Left lung (tissue), 10 donors: ENCODE measurements around the gene PITX1. TPM values are rescaled to one million over a fixed set of nuclear protein-coding genes. Genes with fewer than 3 reads are reported as not detected.

Source experiments
- ATAC-seq: fragments of 200-7000 bp; cut with Tn5 transposase; one replicate; pipeline ENCODE4 v1.9.1; 2020; ENCODE audit warnings: moderate library complexity
- DNase-seq, 4 donors: peaks; one replicate each; pipeline ENCODE4 v3.0.0-alpha.2; 2013 to 2020
- H3K27ac ChIP-seq, 2 donors: fragments of 200-600 bp; sonication (generic) in 1 of 2; one replicate each; pipeline versions ENCODE4 v1.5.0 to v1.8.0; 2020 to 2021
- H3K27me3 ChIP-seq, 2 donors: fragments of 200-600 bp; sonication (generic) in 1 of 2; one replicate each; pipeline versions ENCODE4 v1.5.0 to v1.8.0; 2020 to 2021
- H3K36me3 ChIP-seq, 2 donors: fragments of 200-600 bp; sonication (generic) in 1 of 2; one replicate each; pipeline versions ENCODE4 v1.5.0 to v1.8.0; 2020 to 2021
- H3K4me1 ChIP-seq, 2 donors: fragments of 200-600 bp; one replicate each; pipeline ENCODE4 v1.8.0; 2021
- H3K4me3 ChIP-seq, 2 donors: fragments of 200-600 bp; sonication (generic) in 1 of 2; one replicate each; pipeline versions ENCODE4 v1.5.0 to v1.8.0; 2020 to 2021; ENCODE audit warnings: mild to moderate bottlenecking in 1 of 2
- H3K9me3 ChIP-seq, 2 donors: fragments of 200-600 bp; sonication (generic) in 1 of 2; one replicate each; pipeline versions ENCODE4 v1.5.0 to v1.8.0; 2020 to 2021
- intact Hi-C, 2 donors: fragments of 100-400 bp; cut with DNase I; formaldehyde crosslinking; loops; one replicate each; pipeline versions ENCODE4 v1.11.2 to v1.14.2; 2022
- polyA plus RNA-seq, 6 donors: library from polyadenylated mRNA; unstranded; fragments of 120-200 nt; gene quantifications; one replicate each; pipeline ENCODE4 v1.2.1, GENCODE V29; 2013; ENCODE audit not compliant: insufficient read length in 6 of 6
- total RNA-seq, 2 donors: library from RNA; stranded (reverse); fragmentation: NEBNext Ultra II Directional; extraction: Animal tissue kit (Norgen Biotek cat#: 25700); gene quantifications; one replicate each; pipeline ENCODE4 v1.2.1, GENCODE V29; 2021
- TF ChIP-seq, protein P1 (sequence below), 2 donors: fragments of 200-600 bp; sonication (generic) in 1 of 2; IDR thresholded peaks; one replicate each; pipeline versions ENCODE4 v1.5.0 to v1.8.0; 2021; ENCODE audit warnings: antibody characterized with exemption in 2 of 2
- donor health status: DM: no; HTN: yes; CAD: no.
- donor health status: DM: no; HTN: no; CAD: no.

The PITX1 gene
- total and polyA plus RNA-seq, 8 donors, result 0.17 to 0.68 (median 0.32) TPM; not detected in 1

DNA sequence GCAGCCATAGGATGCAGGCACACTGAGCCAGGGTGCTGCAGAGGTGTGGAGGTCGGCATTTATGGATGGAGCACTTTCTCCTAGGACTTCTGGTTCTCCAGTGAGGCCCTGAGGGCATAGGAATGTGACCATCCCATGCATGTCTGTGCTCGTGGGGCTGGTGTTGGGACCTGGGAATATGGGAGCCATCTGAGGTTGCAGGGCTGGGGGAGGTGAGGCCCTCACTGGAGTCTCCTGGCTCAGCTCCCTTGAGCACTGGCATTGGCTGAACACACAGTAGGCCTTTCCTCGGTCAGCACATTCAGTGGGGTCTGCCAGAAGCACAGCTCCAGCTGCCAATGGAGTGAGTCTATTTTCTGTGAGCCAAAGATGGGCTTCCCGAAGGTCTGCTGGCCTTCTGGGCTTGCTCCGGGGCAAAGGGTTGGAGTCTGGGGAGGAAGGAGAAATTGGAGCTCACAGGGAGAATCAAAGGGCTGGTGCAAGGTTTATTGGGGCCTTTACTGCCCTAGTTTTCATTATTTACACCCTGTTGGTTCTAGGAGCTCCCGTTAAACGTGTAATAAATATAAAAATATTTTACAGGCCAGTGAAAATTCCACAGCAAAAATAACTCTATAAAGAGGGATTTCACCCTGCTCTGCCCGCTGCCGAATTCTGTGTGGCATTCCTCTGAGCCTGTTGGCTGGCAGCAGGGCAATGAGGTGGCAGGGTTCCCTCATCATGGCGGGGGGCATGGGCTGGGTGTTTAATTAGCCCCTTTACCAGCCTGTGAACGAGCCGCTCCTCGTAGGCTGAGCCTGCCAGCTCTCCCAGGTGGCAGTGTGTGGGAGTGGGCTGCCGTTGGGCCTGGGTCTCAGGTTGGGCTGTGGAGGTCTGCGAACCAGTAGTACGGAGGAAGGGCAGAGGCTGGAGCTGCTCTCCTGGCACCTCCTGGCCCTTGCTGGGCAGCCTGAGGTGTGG is 31.6 kb upstream of the PITX1 start:
- ATAC-seq (no peak), DNase-seq (peak in 1 of 4 donors; percentile 19)
- Histone ChIP-seq H3K4me3 (no peak overlapping the region), H3K9me3 (no peaks in the 10 kb centered on the region), H3K27me3 (peaks cover 0 to 33% of the 10 kb centered on the region in 2 donors), H3K36me3 (no peaks in the 10 kb centered on the region), H3K4me1 (no peaks in the 10 kb centered on the region), H3K27ac (no peak overlapping the region)
- TF ChIP-seq, protein P1, sequence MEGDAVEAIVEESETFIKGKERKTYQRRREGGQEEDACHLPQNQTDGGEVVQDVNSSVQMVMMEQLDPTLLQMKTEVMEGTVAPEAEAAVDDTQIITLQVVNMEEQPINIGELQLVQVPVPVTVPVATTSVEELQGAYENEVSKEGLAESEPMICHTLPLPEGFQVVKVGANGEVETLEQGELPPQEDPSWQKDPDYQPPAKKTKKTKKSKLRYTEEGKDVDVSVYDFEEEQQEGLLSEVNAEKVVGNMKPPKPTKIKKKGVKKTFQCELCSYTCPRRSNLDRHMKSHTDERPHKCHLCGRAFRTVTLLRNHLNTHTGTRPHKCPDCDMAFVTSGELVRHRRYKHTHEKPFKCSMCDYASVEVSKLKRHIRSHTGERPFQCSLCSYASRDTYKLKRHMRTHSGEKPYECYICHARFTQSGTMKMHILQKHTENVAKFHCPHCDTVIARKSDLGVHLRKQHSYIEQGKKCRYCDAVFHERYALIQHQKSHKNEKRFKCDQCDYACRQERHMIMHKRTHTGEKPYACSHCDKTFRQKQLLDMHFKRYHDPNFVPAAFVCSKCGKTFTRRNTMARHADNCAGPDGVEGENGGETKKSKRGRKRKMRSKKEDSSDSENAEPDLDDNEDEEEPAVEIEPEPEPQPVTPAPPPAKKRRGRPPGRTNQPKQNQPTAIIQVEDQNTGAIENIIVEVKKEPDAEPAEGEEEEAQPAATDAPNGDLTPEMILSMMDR (IDR thresholded peaks at IDR 0.05), result no peak
- intact Hi-C loops, result no loop called here

DNA sequence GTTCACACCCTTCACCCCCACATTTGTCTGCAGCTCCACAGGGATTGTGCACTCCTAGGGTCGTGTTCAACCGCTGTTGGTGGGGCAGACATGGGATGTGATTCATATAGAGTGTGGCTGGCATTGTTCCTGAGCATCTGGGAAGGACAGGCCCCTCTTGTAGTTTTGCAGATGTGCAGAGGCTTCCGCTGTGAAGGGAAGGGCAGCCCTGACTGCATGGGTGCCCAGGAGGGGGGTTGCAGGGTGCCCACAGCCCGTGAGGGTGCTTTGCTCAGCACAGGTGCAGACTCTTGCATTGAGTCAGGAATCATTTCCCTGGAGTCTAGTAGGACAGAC is 30.2 kb upstream of the PITX1 start:
- ATAC-seq, result no peak
- H3K27ac ChIP-seq, result no peak overlapping the region
- H3K36me3 ChIP-seq, result no peaks in the 10 kb centered on the region
- no peaks in the 10 kb centered on the region for H3K4me1 ChIP-seq
- peak in 1 of 4 donors; percentile 5 for DNase-seq
- H3K9me3 ChIP-seq, result no peaks in the 10 kb centered on the region
- intact Hi-C loops, result no loop called here
- H3K4me3 ChIP-seq, result no peak overlapping the region
- TF ChIP-seq, protein P1 (IDR thresholded peaks at IDR 0.05), result no peak
- peaks cover 0 to 33% of the 10 kb centered on the region in 2 donors for H3K27me3 ChIP-seq

DNA sequence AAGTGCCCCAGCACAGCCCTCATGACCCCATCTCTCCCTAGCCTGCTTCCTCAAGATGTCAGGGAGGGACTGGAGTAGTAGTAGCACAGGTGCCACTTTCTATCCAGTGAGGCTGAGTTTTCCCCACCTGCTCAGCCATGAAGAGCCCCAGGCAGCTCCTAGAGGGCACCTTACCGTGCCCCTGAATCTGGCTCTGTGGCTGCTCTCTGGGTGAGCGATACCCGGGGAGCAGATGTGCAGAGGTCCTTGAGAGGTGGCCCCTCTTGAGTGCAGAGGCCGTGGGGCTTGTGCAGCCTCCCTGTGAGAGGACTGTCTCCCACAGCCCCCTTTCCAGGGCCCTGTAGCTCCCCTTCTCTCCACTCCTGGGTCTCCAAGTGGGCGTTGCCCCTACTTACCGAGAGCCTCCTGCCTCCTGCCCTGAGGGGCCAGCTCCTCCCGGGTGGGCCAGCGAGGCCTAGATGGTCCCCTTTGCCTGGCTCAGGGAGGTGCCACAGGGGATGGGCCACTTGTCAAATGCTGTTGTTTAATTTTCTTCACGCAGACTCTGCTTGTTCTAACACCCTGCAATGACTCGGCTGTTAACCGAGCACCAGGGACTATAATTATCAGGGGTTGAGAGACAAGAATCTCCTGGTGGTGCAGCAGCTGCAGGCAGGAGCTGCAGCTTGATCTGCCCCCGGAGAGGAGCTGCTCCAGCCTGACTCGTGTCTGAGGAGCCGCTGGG is 29.6 kb upstream of the PITX1 start:
- Histone ChIP-seq H3K9me3 (no peaks in the 10 kb centered on the region), H3K4me1 (no peaks in the 10 kb centered on the region), H3K27ac (no peak overlapping the region), H3K36me3 (no peaks in the 10 kb centered on the region), H3K4me3 (no peak overlapping the region), H3K27me3 (peaks cover 0 to 38% of the 10 kb centered on the region in 2 donors)
- TF ChIP-seq, protein P1 (IDR thresholded peaks at IDR 0.05), result no peak
- ATAC-seq, result no peak
- peak in 1 of 4 donors; percentile 2 for DNase-seq
- intact Hi-C loops, result no loop called here

DNA sequence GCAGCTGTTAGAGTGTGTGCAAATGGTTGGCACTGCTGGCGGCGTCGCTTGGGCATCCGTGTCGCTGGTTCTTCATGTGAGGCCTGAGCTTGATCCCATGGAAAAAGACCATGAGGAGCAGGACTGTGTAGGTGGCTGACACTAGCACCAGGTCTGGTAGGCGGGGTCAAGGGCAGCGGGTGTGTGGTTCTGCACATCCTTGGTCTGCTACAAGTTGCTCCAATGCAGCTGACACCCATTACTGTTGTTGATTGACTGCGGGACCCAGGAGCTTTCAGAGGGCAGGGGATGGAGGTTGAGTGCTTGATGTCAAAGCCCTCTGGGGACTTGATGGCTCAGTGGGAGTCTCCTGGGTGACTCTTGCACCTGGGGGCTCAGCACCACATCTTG is 29.0 kb upstream of the PITX1 start:
- H3K4me3 ChIP-seq, result no peak overlapping the region
- peaks cover 0 to 44% of the 10 kb centered on the region in 2 donors for H3K27me3 ChIP-seq
- H3K36me3 ChIP-seq, result no peaks in the 10 kb centered on the region
- DNase-seq (no peak), ATAC-seq (no peak)
- intact Hi-C loops, result no loop called here
- TF ChIP-seq, protein P1 (IDR thresholded peaks at IDR 0.05), result no peak
- no peaks in the 10 kb centered on the region for H3K9me3 ChIP-seq
- no peaks in the 10 kb centered on the region for H3K4me1 ChIP-seq
- no peak overlapping the region for H3K27ac ChIP-seq
